Measurements from ENCODE around the gene TREML4.

TREML4 gene

DNA sequence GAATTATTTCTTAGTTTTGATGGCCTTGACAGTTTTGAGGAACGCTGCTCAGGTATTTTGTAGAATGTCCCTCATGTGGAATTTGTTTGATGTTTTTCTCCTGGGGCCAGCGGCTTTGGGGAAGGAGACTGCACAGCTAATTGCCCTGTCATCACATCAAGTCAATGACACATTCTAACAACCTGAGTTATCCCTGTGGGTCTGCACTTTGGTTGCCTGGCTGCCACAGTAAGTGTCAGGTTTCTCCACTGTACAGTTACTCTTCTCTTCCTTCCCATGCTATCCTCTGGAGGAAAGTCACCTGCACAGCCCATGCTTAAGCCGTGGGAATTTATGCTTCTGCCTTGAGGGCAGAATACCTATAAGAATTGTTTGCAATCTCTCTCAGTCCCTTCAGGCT, 1.4 kb upstream of the TREML4 start:
- TF ChIP-seq GATA2 (IDR thresholded peaks at IDR 0.05; ENCODE audit: low read depth, low read length) (no peak), GATA3 (IDR thresholded peaks at IDR 0.05; ENCODE audit: low read depth, low read length) (no peak)

DNA sequence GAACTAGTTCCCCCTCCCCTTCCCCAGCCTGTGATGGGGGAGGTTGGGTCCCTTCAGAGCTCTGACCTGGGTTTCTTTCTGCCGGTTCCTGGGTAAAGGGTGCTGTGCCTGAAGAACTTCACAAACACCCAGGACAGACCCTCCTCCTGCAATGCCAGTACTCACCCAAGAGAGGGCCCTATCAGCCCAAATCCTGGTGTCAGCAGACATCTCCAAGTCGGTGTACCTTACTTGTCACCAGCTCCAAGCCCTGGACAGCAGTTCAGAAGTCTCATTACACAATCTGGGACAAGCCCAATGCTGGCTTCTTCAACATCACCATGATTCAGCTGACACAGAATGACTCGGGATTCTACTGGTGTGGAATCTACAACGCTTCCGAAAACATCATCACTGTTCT, 467 bp downstream of the TREML4 start:
- TF ChIP-seq GATA3 (IDR thresholded peaks at IDR 0.05; ENCODE audit: low read depth, low read length) (no peak), GATA2 (IDR thresholded peaks at IDR 0.05; ENCODE audit: low read depth, low read length) (no peak)

DNA sequence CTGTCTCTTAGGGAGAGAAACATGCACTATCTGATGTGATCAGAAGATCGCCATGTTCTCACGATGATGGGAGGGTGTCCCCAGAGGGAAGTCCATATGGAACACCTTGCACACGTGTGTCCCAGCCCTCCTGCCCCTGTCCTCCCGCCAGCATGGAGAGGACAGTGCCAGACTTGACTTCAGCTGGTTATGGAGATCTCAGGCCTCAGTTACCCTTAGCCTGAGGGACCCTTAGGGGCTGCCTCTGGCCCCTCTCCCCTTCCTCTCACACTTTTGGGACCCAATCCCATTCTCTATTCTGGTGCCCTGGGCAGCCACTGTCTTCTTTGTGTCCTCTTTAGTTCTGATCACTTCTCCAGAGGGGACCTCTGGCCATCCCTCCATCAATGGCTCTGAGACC, 1.6 kb downstream of the TREML4 start:
- no peak for TF ChIP-seq GATA3 (IDR thresholded peaks at IDR 0.05; ENCODE audit: low read depth, low read length)

DNA sequence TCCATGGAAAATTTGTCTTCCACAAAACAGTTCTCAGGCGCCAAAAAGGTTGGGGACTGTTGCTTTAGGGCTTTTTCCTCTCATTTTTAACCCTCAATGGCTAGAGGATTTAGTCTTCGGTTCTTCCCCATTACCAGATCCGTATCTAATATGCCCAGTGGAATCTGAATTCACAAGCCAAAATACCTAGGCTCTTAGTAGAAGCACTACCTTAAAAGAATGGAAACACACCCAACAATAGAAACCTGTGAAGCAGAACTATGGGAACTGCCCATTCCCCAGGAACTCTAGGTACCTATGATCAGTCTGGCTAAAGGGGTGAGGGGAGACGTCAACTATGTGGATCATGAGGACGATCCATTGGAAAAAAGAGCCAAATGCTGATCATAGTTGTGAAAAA, 3.1 kb downstream of the TREML4 start:
- no peak for TF ChIP-seq GATA3 (IDR thresholded peaks at IDR 0.05; ENCODE audit: low read depth, low read length)
- TF ChIP-seq GATA2 (IDR thresholded peaks at IDR 0.05; ENCODE audit: low read depth, low read length) = no peak

DNA sequence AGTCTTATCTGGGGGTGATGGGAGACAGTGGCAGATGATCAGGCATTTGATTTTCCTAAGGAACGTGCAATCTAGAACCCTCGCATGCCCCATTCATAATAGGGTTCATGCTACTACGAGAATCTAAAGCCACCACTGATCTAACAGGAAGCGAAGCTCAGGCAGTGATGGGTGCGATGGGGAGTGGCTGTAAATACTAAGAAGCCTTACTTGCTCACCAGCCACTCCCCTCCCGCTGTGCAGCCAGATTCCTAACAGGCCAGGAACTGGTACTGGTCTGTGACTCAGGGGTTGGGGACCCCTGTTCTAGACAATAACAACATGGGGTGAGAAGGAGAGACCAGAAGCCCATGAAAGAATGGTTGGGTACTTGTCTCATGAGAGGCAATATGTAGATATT, 4.5 kb downstream of the TREML4 start:
- TF ChIP-seq GATA2 (IDR thresholded peaks at IDR 0.05; ENCODE audit: low read depth, low read length) (no peak), GATA3 (IDR thresholded peaks at IDR 0.05; ENCODE audit: low read depth, low read length) (no peak)

DNA sequence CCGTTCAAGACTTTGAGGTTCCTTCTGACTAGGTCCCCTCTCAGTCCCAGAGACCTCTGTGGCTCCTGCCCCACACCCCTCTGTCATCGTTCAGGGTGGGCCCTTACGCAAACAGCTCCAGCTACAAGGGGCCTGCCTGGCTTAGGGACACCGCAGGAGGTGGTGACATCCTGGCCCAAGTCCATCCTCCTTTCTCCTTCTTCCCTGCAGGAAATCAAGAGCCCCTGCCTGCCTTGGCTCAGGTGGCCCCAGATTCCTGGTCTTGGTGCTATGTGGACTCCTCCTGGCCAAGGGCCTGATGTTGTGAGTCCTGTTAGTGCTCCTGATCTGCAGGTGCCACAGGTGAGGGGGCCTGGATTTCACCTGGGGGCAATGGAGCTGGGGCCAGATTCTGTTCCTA, 8.1 kb downstream of the TREML4 start:
- no peak for TF ChIP-seq GATA3 (IDR thresholded peaks at IDR 0.05; ENCODE audit: low read depth, low read length)
- TF ChIP-seq GATA2 (IDR thresholded peaks at IDR 0.05; ENCODE audit: low read depth, low read length) = no peak

DNA sequence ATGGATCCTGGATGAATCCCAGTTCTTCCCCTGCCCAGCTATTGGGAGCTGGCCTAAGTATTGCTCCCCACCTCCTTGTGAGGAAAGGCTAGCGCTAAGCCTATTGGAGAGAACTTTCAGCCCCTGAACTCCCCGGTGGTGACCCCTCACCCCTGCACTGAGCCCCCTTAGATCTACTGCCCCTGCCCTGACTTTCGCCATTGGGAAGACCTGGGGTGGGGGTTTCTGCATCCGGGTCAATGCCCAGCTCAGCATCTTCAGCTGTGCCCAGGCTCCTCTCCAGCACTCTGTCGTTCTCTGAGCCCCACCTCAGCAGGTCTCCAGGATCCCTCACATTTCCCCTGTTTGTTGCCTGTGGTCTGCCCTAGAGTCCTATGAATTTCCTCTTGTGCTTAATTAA, 9.0 kb downstream of the TREML4 start:
- TF ChIP-seq GATA3 (IDR thresholded peaks at IDR 0.05; ENCODE audit: low read depth, low read length) = no peak
- TF ChIP-seq GATA2 (IDR thresholded peaks at IDR 0.05; ENCODE audit: low read depth, low read length) = no peak

DNA sequence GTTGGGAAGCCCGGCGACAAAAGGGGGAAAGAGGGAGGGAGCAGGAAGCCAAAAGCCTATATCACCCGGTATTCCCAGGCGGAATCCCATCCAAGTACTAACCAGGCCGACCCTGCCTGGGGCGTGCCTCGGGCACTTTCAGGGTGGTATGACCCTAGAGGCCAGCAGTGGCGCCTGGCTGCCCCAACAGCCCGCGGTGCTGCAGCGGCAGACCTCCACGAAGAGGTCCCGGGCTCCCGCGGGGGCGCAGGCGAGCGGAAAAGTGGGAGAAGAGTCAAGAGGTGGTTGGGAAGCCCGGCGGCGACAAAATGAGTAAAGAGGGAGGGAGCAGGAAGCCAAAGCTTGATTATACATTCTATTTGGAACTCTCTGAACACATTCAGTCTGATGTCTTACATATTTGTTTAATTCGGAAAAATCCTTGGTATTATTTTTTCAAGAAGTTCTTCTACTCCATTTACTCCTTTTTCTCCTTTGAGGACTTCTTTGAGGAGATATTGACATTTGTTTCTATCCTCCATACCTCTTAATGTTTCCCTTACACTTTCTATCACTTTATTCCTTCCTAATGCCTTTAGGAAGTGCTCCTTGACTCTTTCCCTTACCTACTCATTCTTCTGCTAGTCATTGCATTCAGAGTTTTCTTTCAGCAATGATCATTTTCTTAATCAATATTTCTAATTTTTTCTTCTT, 11.5 kb downstream of the TREML4 start:
- no peak for TF ChIP-seq GATA2 (IDR thresholded peaks at IDR 0.05; ENCODE audit: low read depth, low read length)
- TF ChIP-seq GATA3 (IDR thresholded peaks at IDR 0.05; ENCODE audit: low read depth, low read length) = no peak

DNA sequence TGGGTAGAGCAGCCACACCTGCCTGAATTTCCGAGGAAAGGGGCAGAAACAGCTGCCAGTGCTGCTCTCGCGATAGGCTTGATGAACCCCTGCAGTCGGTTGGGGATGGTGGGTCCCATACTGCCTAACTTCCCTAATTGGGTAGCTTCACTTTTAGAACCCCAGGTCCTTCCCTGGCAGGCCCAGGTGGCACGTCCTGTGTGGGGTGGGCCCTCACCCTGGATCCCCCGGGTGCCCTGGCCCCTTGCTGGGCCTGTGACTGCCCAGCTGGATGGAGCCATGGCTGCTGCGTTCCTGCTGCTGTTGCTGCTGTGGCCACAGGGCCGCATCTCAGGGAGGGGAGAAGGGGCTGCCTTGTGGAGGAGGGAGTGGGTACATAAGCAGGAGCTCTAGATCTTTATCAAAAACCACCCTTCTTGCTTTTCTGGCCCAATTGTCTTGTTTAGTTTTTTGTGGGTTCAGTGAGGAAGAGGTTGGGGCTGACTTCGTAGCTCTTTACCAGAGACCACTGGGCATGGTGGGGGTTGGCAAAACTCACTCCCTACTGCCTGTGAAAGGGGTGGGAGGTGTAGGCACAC, 19.2 kb downstream of the TREML4 start:
- no peak for TF ChIP-seq GATA3 (IDR thresholded peaks at IDR 0.05; ENCODE audit: low read depth, low read length)
- no peak for TF ChIP-seq GATA2 (IDR thresholded peaks at IDR 0.05; ENCODE audit: low read depth, low read length)

DNA sequence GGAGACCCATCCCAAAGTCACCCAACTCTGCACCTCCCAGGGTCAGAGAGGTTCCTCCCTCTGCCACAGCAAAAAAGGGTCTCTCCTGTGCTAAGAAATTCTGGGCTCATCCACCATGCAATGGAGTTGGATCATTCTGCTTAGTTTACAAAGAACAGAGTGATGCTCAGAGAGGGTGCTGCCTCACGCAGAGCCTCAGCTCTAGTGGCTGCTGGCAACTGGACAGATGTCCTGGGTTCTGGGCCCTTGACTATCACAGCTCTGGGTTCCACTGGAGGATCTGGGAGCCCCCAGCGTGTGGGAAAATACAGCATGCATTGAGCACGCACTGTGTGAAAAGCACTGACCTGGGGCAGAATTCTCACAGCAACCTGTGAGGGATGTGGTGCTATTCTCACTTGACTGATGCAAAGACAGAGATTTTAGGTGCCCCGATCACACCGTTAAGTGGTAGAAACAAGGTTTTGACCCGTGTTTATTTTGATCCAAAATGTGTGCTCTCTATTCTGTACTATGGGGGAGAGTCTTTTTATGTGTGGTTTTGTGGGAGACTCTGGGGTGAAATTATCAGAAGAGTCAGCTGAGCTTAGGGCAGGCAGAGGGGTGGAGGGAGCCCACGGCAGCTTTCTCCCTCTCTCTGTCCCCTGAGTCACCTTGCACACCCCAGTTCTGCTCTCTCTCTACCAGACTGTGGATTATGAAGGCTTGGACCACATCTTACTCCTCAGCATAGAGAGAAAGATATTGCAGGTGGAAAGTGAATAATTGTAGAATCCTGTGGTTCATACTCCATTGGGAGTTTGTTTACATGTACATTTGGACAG, 19.9 kb downstream of the TREML4 start:
- TF ChIP-seq GATA2 (IDR thresholded peaks at IDR 0.05; ENCODE audit: low read depth, low read length) (no peak), GATA3 (IDR thresholded peaks at IDR 0.05; ENCODE audit: low read depth, low read length) (no peak)

DNA sequence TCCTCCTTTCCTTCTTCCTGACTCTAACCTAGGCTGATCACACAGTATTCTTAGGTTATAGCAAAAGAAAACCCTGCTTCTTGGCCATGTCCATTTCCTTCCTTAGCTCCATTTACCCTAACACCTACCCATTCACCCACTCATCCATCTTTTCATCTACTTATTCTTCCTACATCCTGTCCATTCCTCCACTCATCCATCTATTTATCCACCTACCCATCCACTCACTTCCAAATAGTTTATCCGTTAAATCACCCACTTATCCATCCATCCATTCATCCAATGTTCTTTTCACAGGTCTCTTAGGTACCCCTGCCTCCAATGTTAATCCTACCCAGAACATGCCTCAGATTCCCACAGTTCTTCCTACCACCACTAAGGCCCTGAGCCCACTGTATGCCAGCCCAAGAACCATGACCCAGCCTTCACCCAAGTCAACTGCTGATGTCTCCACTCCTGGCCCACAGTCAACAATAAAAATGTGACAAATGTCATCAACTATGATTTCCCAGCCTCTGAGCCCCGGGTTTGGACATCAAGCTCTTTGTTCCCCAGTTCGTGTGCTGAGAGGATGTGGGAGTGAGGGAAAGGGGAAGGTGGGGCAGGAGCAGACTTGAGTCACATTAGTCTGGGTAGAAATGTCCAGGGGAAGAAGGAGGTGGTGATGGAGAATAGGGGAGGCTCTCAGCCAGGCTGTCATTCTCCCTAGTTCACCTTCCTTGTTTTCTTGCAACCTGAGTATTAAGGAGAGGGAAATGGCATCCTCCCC, 24.4 kb downstream of the TREML4 start:
- TF ChIP-seq GATA3 (IDR thresholded peaks at IDR 0.05; ENCODE audit: low read depth, low read length) = no peak
- TF ChIP-seq GATA2 (IDR thresholded peaks at IDR 0.05; ENCODE audit: low read depth, low read length) = no peak

DNA sequence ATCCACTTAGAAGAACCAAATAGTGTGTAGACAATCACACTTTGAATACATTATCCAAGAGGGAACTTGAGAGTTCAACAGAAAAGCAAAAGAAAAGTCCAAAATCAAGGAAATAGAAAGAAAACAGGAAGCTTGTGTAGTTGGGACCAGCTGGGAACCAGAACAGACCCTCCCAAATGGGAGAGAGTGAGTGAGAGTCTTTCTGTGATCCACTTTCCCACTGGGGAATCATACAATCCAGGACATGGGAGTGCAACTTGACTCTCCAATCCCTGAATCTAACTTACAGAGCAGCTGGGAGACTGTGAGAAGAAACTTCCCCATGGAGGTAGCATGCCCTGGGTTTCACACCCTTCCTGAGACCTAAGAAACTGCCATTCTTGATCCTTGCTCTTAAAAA, 27.0 kb downstream of the TREML4 start:
- TF ChIP-seq GATA3 (IDR thresholded peaks at IDR 0.05; ENCODE audit: low read depth, low read length) = no peak
- TF ChIP-seq GATA2 (IDR thresholded peaks at IDR 0.05; ENCODE audit: low read depth, low read length) = no peak

DNA sequence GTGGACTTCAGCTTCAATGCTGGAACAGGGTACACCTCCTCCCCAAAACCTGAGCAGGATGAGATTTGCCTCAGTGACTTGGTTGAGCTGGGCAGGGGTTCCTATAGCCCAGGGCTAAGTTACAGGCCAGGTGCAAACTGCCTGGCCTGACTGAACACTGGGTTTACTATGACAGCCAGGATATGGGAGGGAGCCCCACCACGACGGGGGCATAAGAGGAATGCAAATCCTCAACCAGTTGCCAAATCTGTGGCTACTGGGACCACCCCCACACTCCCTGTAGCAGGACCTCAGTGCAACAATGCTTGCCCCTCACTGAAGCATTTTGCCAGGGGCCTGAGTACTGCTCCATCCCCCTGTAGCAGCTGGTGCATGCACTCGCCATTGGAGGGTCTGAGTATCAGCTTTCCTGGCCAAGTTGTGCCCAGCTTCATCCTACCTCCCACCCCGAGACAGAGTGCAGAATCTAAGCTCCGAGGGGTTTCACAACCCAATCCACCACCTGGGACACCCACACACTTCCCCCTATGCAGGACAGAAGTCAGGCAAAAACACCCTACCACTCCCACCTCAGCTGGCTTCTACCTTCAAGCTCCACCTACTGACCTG, 27.6 kb downstream of the TREML4 start:
- no peak for TF ChIP-seq GATA2 (IDR thresholded peaks at IDR 0.05; ENCODE audit: low read depth, low read length)
- no peak for TF ChIP-seq GATA3 (IDR thresholded peaks at IDR 0.05; ENCODE audit: low read depth, low read length)

DNA sequence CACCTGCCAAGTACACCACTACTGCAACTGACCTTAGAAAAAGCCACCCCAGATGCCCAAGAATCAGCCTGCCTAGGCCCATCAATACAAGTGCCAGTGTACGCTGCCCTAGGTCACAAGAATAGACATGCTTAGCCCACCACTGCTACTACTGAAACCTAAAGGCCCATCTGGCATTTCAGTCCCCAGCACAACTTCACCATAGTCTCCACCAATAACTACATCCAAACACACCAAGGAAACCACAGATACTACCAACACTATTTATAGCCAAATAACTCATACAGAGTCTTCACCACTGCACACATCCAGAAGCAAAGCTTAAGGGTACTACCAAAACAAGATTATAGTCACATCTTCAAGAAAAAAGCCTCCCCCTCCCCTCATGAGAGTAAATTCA, 28.2 kb downstream of the TREML4 start:
- no peak for TF ChIP-seq GATA2 (IDR thresholded peaks at IDR 0.05; ENCODE audit: low read depth, low read length)
